Measurements from ENCODE around the gene KRTAP4-16.
"Not testable (repeated sequence)": the region's sequence is repeated elsewhere in the genome, so short reads cannot be mapped to it uniquely, and the experiment has no call there.

KRTAP4-16 gene

GRCh38 chr17:41073676-41074075 lies 28.3 kb downstream of the KRTAP4-16 start:
- no peak for TF ChIP-seq CTCF (conservative IDR thresholded peaks at IDR 0.05; ENCODE audit: low read depth, low read length)
- H3K4me3 ChIP-seq (ENCODE audit: low read depth, low read length) = no peak overlapping the region
- DNase-seq (ENCODE audit: low read depth) = no peak

GRCh38 chr17:41071606-41072360 lies 30.2 kb downstream of the KRTAP4-16 start:
- no peak for DNase-seq (ENCODE audit: low read depth)
- no peak for TF ChIP-seq CTCF (conservative IDR thresholded peaks at IDR 0.05; ENCODE audit: low read depth, low read length)
- no peak overlapping the region for H3K4me3 ChIP-seq (ENCODE audit: low read depth, low read length)

DNA sequence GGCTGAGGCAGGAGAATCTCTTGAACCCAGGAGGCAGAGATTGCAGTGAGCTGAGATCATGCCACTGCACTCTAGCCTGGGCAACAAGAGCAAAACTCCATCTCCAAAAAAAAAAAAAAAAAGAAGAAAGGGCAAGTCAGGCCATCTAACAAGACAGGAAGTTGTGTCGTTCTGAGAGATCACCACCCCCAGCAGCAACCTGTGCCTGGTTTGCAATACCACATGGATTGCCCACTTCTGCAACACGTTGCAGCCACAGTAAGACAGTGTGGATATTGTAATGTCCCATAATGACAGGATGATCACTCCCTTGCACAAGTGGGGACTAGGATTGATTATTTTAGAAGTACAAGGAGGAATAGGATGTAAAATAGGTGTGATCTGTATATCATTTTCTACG lies 33.0 kb downstream of the KRTAP4-16 start:
- TF ChIP-seq CTCF (conservative IDR thresholded peaks at IDR 0.05; ENCODE audit: low read depth, low read length) = no peak
- no peak for DNase-seq (ENCODE audit: low read depth)
- no peak overlapping the region for H3K4me3 ChIP-seq (ENCODE audit: low read depth, low read length)

DNA sequence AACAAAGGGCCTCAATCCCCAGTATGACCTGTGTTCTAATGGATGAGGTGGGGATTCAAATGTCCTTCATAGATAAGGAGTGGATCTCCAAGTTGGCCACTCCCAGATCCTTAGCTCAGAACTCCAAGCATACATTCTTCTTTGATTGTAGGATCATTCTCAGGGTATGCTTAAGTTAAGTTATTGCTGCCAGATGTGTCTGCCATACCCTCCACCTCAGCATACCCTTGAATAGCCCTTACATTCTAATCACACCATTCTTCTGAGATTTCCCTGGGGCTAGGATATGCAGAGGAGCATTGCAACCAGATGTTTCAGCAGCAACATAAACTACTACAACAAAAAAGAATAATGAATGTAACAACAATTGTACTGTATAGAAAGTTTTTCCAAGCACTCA lies 34.7 kb downstream of the KRTAP4-16 start:
- no peak for DNase-seq (ENCODE audit: low read depth)
- H3K4me3 ChIP-seq (ENCODE audit: low read depth, low read length) = no peak overlapping the region
- TF ChIP-seq CTCF (conservative IDR thresholded peaks at IDR 0.05; ENCODE audit: low read depth, low read length) = no peak

DNA sequence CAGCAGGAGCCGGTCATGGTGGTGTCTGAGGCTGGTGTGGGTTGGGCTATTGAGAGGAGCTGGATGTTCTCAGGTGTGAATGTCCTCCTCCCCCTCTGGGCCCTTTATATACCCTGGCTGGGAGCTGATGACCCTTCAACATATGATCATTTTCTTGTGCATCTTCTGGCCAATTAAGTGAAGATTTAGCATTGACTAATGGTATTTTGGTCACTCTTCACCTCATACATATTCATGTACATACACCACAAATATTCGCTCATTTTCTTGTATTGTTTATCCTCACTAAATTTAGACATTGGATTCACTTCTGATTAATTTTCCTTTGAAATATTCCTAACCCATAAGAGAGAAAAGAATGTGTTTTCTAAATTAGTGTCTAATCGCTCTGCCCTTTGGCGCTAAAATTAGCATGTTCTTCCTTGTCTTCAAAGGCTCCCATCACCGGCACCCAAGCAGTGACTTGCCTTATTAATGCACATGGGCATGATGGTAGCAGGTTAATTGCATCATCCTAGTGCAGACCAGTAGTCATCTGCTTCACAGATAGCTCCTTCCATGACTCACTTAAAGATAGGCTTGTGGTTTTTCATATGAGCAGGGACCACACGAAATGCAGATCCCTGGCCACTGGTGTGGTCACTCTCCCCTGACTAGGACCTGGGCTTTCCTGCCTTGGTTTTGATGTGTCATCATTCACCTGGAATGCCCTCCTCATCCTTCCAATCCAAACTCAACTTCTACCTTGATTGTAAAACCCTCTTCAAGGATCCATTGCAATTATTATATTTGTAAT lies 36.0 kb downstream of the KRTAP4-16 start, which contains the start of gene KRTAP2-4:
Gene KRTAP2-4, minus strand, starts transcription at position 51 of the 796 bp plus-strand sequence. Its CDS starts 34 bp downstream, at position 17.
- no peak for TF ChIP-seq CTCF (conservative IDR thresholded peaks at IDR 0.05; ENCODE audit: low read depth, low read length)
- DNase-seq (ENCODE audit: low read depth) = peak; percentile 85
- no peak within 1 kb of the TSS for H3K4me3 ChIP-seq (ENCODE audit: low read depth, low read length)

GRCh38 chr17:41065016-41065689 lies 36.9 kb downstream of the KRTAP4-16 start:
- H3K4me3 ChIP-seq (ENCODE audit: low read depth, low read length); DNase-seq (ENCODE audit: low read depth): not testable (repeated sequence)

GRCh38 chr17:41064301-41064700 lies 37.7 kb downstream of the KRTAP4-16 start:
- no peak for DNase-seq (ENCODE audit: low read depth)
- no peak for TF ChIP-seq CTCF (conservative IDR thresholded peaks at IDR 0.05; ENCODE audit: low read depth, low read length)
- no peak overlapping the region for H3K4me3 ChIP-seq (ENCODE audit: low read depth, low read length)
